Endometrial microvascular endothelial cells (primary cell): ENCODE data around the gene ZBTB4. TPM values are rescaled to one million over a fixed set of nuclear protein-coding genes. Genes with fewer than 3 reads are reported as not detected.

ENCODE experiments used
- in situ Hi-C: cut with HindIII; loops from 2 replicates; pipeline ENCODE4 v1.10.0; 2017; ENCODE audit warnings: low sequenced_read_pairs, low pct_unique_long_range_greater_than_20kb; ENCODE audit errors: inconsistent ontology term
- total RNA-seq: library from RNA; depleted of rRNA; stranded (reverse); fragments of >200 nt; gene quantifications from one replicate; pipeline ENCODE4 v1.2.3, GENCODE V29; 2015; ENCODE audit errors: inconsistent ontology term

ZBTB4 gene, protein sequence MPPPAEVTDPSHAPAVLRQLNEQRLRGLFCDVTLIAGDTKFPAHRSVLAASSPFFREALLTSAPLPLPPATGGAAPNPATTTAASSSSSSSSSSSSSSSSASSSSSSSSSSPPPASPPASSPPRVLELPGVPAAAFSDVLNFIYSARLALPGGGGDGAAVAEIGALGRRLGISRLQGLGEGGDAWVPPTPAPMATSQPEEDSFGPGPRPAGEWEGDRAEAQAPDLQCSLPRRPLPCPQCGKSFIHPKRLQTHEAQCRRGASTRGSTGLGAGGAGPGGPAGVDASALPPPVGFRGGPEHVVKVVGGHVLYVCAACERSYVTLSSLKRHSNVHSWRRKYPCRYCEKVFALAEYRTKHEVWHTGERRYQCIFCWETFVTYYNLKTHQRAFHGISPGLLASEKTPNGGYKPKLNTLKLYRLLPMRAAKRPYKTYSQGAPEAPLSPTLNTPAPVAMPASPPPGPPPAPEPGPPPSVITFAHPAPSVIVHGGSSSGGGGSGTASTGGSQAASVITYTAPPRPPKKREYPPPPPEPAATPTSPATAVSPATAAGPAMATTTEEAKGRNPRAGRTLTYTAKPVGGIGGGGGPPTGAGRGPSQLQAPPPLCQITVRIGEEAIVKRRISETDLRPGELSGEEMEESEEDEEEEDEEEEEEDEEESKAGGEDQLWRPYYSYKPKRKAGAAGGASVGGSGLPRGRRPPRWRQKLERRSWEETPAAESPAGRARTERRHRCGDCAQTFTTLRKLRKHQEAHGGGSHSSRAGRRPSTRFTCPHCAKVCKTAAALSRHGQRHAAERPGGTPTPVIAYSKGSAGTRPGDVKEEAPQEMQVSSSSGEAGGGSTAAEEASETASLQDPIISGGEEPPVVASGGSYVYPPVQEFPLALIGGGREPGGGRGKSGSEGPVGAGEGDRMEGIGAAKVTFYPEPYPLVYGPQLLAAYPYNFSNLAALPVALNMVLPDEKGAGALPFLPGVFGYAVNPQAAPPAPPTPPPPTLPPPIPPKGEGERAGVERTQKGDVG
- 23.1 TPM for total RNA-seq

GRCh38 chr17:7479213-7480088 is at the start of gene ZBTB4:
Gene ZBTB4, minus strand, starts transcription at chr17:7479631. Its CDS starts 12,830 bp downstream, at chr17:7466801.
- in situ Hi-C loops = no loop called here

DNA sequence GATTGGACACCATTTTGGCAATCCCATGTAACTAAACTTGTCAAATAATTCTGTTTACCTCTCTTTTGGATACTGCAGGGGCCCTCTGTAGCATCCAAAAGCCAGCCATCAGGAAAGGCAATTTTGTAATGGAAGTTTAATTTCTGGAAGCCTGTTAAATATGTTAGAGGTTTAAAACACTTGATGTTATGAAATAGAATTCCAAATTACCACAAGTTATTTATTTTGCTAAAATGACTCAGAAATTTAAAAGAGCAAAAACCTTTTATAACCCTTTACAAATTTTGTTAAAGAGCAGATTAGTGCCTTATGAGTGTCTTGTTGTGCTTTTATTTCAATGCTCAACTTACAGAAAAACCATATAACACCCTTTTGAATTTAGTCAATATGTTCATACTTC is 49.4 kb upstream of the ZBTB4 start:
- in situ Hi-C loops = no loop called here

DNA sequence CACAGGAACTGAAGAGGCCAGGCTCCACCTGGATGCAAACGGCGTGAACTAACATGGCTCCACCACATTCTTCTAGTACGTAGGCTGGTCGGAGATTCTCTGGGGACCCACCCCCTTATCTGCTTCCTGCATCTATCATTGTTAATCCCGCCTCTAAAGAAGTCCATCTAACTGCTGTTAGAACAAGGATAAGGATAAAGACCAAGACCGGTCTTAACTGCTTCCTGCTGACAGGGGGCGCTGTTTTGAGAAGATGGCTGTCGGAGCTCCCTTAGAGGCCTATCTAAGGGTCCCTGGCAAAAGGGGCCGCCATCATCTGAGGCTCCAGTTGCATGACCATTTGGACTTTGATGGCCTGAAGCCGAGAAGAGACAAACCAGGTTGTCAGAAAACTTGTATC is 43.6 kb upstream of the ZBTB4 start:
- in situ Hi-C loops = no loop called here

DNA sequence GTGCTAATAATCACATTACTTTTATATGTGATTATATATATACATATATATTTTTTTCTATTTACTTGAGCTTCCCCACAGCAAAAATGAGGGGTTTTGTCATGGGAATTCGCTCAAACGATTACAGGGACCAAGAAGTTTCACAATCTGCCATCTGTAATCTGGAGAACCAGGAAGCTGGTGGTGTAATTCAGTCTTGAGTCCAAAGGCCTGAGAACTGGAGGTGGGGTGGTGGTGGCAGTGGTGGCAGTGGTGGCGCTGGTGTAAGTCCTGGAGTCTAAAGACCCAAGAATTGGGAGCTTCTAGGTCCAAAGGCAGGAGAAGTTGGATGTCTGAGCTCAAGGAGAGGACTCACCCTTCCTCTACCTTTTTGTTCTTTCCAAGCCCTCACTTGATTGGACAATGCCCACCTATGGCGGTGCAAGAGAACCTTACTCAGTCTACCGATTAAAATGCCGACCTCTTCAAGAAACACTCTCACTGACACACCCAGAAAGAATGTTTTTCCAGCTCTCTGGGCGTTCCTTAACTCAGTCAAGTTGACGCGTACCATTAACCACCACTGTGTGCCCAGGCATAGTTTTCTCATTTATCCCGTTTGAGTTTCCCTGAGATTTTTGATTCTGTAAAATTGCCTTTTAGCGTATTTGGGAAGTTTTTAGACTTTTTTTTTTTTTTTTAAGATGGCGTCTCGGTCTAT is 36.6 kb upstream of the ZBTB4 start:
- in situ Hi-C loops = no loop called here

DNA sequence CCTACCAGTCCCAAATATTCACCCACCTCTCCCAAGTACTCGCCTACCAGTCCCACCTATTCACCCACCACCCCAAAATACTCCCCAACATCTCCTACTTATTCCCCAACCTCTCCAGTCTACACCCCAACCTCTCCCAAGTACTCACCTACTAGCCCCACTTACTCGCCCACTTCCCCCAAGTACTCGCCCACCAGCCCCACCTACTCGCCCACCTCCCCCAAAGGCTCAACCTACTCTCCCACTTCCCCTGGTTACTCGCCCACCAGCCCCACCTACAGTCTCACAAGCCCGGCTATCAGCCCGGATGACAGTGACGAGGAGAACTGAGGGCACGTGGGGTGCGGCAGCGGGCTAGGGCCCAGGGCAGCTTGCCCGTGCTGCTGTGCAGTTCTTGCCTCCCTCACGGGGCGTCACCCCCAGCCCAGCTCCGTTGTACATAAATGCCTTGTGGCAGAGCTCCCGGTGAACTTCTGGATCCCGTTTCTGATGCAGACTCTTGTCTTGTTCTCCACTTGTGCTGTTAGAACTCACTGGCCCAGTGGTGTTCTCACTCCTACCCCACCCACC is 34.5 kb upstream of the ZBTB4 start:
- in situ Hi-C loops = no loop called here

- in situ Hi-C loops = no loop called here
These were observed 33.6 kb upstream of the ZBTB4 start for GRCh38 chr17:7512824-7513540.

DNA sequence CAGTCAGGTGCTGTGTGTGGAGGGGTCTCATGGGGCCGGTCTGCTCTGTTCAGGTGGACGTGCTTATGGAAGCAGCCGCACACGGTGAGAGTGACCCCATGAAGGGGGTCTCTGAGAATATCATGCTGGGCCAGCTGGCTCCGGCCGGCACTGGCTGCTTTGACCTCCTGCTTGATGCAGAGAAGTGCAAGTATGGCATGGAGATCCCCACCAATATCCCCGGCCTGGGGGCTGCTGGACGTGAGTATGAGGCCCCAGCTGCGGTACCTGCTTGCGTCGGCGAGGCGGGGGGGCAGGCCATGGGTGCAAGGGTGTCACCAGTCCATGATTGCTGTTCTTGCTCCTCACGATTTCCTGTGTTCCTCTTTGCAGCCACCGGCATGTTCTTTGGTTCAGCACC is 32.7 kb upstream of the ZBTB4 start:
- in situ Hi-C loops = no loop called here

GRCh38 chr17:7511108-7511507 is 31.7 kb upstream of the ZBTB4 start:
- in situ Hi-C loops = no loop called here

DNA sequence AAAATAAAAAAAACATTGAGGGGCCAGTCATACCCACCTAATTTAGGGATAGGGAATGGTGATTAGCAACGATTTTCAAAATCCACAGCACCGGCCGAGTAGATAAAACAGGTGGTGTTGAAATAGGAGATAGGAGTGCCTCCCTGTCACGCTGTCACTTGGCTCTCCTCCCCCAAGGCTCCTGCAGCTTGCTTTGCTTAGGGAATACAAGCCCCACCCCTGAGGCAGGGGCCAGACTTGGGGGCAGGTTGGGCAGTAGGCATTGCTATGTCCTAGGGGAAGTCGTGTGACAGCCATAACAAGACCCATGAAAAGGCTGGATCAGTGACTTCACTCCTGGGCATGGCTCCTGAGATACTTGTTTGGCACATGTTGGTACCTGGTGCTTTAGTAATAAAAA is 30.5 kb upstream of the ZBTB4 start:
- in situ Hi-C loops = no loop called here

DNA sequence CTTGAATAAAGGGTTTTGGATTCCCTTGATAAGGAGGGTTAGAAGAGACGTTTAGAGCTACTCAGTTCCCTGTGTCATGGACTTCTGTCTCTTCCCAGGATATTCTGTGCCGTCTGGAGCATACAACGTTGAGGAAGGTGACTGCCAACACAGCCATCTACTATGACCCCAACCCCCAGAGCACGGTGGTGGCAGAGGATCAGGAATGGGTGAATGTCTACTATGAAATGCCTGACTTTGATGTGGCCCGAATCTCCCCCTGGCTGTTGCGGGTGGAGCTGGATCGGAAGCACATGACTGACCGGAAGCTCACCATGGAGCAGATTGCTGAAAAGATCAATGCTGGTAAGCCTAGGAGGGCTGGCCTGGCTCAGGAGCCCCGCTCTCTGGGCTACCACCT is 29.4 kb upstream of the ZBTB4 start:
- in situ Hi-C loops = no loop called here

GRCh38 chr17:7508145-7508544 is 28.7 kb upstream of the ZBTB4 start:
- in situ Hi-C loops = no loop called here

DNA sequence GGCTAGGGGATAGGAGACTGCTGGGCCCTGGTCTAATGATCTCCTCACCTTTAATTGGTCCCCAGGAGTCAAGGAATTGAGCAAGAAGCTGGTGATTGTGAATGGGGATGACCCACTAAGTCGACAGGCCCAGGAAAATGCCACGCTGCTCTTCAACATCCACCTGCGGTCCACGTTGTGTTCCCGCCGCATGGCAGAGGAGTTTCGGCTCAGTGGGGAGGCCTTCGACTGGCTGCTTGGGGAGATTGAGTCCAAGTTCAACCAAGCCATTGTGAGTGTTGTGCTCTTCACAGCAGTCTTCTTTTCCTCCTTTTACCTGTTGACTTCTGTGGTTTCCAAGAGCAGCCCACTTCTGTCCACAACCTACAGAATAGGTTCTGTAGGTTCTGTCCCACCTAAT is 24.1 kb upstream of the ZBTB4 start:
- in situ Hi-C loops = no loop called here

DNA sequence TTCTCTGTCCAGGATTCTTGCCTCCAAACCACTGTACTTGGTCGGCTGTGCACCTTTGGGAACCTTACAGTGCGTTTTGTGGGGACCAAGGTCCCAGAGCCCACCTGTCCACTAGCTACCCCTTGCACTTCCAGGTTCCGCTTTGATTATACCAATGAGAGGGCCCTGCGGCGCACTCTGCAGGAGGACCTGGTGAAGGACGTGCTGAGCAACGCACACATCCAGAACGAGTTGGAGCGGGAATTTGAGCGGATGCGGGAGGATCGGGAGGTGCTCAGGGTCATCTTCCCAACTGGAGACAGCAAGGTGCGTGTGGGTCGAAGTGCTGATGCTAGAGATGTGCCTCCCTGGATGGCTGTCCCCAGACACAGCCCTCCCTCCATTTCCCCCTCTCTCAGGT is 23.6 kb upstream of the ZBTB4 start:
- in situ Hi-C loops = no loop called here

DNA sequence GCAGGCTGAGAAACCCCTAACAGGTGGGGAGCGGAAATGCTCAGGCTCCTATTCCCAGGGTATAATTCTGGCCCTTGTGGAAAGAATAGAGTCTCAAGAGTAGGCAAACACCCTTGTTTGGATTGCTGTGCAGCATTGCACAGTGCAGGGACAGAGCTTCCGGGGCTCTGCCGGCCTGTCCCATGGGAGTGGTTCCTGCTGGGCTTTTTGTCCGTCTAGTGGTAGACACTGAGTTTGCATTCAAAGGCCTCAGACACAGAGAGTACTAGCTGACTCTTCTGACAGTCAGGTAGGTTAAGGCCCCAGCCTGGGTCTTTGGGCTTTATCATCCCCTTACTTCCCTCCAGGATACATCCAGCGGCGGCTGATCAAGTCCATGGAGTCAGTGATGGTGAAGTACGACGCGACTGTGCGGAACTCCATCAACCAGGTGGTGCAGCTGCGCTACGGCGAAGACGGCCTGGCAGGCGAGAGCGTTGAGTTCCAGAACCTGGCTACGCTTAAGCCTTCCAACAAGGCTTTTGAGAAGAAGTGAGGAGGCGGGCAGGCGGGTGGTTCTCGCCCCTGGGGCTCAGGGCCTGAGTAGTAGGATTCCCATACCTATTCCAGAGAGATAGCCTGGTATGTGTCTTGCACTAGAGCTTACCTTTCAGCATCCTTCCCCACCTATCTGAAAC is 22.9 kb upstream of the ZBTB4 start:
- in situ Hi-C loops = no loop called here

DNA sequence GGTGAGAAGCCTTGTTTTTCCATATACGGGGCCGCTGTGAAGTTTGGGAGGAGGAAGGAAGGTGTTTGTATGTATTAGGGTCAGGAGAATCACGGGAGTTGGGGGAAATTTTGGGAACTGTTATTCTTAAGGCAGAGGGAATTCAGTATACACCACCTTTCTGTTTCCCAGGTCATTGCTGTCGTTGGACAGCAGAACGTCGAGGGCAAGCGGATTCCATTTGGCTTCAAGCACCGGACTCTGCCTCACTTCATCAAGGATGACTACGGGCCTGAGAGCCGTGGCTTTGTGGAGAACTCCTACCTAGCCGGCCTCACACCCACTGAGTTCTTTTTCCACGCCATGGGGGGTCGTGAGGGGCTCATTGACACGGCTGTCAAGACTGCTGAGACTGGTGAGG is 22.3 kb upstream of the ZBTB4 start:
- in situ Hi-C loops = no loop called here

DNA sequence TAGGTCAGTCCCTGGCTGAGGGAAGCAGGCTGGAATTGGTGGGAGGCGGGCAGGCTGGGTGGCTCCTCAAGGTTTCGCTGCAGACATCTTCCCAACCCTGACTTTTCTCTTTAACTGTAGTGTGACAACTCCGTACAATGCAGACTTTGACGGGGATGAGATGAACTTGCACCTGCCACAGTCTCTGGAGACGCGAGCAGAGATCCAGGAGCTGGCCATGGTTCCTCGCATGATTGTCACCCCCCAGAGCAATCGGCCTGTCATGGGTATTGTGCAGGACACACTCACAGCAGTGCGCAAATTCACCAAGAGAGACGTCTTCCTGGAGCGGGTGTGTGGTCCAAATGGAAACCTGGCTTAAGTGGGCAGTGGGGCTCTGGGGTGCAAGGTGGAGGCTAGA is 19.7 kb upstream of the ZBTB4 start:
- in situ Hi-C loops = no loop called here

GRCh38 chr17:7497636-7498035 is 18.2 kb upstream of the ZBTB4 start:
- in situ Hi-C loops = no loop called here
